Stimulated activated CD4-positive, alpha-beta T cell treated with anti-CD3 and anti-CD28 coated beads, Interleukin-1b, Interleukin-23, amount 100 ng/mL, for 4 hours (primary cell): ENCODE measurements around the gene LAMTOR2.

ENCODE experiments used
- DNase-seq, 2 donors: peaks; one replicate each; pipeline ENCODE4 v3.0.0-alpha.2; 2020; ENCODE audit warnings: low read depth in 2 of 2

The LAMTOR2 gene

GRCh38 chr1:156076609-156077429, 22.2 kb downstream of the LAMTOR2 start:
- no peak for DNase-seq

DNA sequence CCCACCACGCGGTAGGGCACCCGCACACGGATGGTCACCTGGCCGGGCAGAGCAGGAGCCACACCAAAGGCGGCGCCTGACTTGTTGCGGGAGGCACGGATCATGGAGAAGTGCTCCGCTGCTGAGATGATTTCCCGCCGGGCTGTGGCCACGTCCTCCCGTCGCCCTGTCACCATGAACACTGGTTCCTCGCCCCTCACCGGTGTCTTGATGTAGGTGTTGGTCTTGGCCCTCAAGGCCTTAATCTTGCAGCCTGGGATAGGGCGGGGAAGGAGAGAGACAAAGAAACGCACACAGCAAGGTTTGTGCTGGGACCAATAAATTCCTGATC, 22.8 kb downstream of the LAMTOR2 start:
- no peak for DNase-seq

GRCh38 chr1:156078728-156079127, 24.1 kb downstream of the LAMTOR2 start:
- no peak for DNase-seq

DNA sequence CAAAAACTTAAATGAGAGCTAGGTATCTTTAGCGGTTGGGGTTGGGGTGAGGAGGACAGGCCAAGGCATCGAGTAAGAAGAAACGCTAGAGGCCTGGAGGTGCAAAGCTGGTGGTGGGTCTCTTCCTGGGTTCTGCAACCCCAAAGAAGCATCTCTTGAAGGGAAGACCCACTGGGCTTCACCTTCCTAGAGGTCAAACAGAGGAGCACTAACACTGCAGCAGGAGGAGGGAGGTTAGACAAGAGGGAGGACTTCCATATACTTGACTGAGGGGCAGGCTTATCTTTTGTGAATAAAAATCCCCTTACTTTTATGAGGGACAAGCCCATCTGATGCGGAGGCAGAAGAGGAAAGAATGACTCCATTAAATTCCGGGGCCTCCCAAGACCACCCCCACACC, 25.2 kb downstream of the LAMTOR2 start:
- DNase-seq: no peak

- DNase-seq: no peak
Measured at GRCh38 chr1:156080241-156080862, 25.8 kb downstream of the LAMTOR2 start.

DNA sequence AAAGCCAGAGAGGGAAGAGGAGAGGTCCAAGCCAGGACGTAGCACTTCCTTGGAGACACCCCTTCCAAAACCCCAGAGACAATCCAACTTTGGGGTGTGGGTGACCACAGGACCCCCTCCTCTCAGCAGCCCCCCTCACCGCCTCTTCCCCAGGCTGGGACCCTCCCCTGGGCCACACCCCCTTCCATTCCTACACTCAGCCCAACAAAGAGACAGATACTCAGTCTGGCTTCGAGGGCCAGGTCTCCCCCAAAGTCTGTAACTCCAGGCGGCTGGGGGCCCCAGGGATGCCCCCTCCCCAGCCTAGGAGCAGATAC, 26.2 kb downstream of the LAMTOR2 start:
- DNase-seq: no peak

DNA sequence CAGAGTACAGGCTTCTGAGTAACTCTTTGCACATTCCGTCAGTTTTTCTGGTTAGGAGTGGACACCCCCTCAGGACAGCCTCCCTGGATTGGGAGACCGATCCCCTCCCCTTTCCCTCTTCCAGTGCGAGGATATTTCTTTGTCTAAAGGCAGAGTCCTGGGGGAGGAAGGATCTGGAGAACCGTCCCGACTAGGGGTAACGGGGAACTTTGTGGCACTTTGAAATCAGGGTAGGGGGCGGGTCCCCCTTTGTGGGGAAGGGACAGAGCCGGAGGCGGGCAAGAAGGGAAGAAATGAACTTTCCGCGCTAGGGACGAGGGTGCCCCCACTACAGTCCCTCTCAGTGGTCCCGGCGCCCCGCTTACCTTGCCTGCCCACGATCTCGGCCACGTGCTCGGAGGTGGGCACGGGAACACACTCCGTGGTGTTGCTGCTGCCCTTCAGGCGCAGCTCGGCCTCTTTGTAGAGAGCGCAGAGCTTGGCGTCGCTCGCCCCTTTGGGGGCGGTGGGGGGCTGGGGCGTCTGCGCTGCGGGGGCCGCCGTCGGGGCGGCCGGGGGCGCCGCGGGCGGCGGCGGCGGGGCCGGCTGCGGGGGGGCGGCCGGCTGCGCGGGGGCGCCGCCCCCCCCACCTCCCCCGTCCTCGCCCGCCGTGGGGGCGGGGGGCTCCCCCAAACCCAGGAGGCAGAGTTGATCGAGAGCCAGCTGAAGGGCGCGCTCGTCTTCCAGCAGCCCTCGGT, 26.8 kb downstream of the LAMTOR2 start:
- no peak for DNase-seq

- no peak for DNase-seq
Measured at GRCh38 chr1:156081917-156082308, 27.3 kb downstream of the LAMTOR2 start.

DNA sequence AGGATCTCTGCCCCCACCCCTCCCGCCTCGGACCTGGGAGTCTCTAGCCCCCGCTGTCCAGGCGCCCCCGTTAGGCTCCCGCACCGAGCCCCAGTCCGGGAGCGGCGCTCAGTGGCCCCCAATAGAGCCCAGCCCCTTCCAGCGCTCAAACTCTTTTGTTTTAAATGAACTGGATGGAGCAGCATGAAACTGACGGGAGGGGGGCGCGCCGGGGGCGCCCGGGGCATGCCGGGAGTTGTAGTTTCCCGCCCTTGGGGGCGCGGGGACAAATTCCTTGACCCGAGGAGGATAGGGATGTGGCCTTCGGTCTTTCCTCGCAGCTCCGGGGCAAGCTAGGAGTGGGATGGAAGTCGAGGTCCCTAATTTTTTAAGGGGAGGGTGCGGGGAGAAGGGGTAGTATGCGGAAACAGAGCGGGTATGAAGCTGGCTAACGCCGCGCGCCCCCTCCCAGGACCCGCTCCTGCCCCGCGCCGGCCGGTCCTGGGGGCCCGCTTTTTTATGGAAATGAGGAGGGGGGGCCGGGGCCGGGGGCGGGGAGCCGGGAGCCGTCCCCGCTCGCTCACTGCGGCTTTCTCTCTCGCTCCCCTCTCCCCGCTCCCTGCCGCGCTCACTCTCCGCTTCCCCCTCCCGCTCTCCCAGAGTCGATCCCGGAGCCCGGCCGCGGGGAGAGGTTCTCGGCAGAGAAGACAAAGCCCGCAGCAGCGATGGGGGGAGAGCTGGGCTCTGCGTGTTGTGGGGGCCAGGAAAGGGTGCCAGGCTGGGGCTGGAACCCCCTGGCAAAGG, 27.9 kb downstream of the LAMTOR2 start, which contains the start of gene MEX3A:
TSS of gene MEX3A (minus strand) at position 157 of the 783 bp plus-strand sequence. CDS start 467 bp downstream, outside the sequence.
- peak; percentile 36 to 56 for DNase-seq

DNA sequence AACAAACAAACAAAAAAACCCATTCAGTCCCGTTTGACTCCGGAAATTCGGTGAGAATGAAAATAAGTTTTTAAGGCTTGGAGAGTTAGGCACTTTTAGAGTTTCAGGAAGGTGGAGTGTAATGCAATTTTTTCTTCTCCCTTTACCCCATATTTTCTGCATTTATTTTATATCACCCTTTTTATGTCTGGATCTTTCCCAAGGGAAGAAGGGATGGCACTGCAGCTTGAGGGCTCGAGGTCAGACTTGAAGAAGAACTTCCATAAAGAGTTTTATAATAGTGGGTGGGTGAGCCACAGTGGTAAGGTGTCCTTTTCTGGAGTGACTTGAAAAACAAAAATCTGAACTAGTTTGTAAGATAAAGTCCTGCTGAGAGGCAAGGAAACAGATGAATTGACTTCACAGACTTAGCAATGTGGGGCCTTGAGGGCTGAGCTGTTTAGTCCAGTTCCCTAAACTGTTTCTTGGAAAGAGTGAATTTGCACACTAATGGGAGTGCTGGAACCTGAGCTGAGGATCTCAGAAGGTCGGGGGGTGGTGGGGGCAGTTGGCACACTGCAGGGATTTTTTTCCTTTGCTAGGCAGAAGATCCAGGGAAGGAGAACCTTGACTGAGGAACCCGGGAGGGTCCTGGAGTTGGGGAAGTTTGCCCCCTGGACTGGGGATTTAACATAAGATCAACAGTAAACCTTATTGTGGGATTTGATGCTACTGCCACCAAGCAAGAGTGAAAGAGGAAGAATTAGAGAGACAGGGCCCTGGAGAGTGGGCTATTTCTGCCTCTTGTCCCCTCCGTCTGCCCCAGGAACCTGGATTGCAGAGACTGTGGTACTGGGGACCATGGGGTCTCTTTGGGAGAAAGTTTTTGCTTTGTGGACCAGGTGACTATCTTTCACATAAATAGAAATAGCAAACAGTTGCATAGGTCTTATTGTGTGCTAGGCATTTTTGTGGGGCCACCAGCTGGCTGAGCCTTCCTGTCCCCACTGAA, 29.5 kb downstream of the LAMTOR2 start:
- no peak for DNase-seq

DNA sequence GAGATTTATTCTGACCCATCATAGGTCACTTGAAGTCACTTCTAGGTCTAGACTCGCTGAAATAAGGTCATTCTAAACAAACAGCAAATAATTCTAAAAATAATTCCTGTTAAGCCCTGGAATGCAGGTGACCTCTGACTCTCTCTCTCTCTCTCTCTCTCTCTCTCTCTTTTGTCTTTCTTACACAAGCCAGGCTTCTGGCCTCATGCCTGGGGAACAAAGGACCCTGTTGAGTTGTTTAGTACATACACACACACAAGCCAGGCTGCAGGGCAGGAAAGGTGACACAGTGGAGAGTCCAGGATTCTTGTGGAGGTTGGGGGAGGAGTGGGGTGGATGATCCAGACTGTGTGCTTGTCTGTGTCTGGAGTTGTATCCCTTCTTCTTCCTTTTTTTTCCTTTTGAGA, 31.7 kb downstream of the LAMTOR2 start:
- DNase-seq: no peak

- no peak for DNase-seq
Measured at GRCh38 chr1:156089704-156090103, 35.1 kb downstream of the LAMTOR2 start.

GRCh38 chr1:156090138-156090839, 35.7 kb downstream of the LAMTOR2 start:
- no peak for DNase-seq

DNA sequence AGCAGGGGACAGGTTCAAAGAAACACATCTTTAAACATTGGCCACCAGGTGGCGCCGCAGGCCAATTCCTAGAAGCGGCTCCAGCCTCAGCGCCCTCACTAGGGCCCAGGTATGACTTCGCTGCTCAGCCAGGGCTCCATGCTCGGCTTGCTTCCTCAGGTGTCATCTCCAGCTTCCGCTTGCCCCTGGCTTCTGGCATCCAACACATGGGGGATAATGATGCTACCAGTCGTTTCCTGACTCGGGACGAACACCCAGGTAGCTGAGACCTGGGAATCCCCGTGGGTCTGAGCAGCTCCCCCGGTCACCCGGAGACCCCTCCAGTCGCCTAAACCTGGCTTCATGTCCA, 36.2 kb downstream of the LAMTOR2 start:
- peak; percentile 90 to 91 for DNase-seq

DNA sequence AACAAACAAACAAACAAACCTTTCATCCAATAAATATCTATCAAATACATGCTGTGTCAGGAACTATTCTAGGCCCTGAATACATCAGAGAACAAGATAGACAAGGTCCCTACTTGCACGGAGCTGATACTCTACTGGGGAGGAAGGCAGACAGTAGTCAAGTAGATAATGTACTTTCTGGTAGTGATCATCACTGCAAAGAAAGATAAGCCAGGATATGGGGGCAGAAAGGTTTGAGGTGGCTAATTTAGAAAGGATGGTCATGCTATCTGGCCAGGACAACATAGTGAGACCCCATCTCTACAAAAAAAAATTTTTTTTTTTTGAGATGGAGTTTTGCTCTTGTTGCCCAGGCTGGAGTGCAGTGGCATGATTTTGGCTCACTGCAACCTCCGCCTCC, 37.0 kb downstream of the LAMTOR2 start:
- no peak for DNase-seq

DNA sequence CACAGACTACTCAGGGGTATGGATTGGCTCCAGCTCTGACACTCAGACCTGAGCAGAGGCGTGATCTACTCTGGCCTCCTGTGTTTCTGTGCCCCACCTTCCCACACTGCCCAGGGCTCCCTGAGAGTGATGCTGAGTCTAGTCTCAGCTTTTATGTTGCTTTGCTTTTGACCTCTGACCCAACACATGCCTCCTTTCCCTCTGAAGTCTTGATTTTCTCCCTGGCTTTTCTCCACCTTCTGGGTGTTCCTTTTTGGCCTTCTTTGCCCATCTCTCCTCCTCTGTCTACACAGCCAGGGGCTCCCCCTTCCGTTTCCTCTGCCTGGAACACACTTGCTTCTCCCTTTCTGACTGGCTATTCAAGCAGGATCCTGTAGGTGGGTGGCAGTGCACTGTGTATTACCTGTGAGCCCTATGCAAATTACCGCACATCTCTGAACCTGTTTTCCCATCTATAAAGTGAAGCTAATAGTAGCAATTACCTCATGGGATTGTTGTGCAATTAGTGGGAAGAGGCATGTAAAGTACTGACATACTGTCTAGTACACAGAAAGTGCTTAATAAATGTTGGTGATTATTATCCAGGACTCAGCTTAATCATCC, 41.4 kb downstream of the LAMTOR2 start:
- DNase-seq: no peak

DNA sequence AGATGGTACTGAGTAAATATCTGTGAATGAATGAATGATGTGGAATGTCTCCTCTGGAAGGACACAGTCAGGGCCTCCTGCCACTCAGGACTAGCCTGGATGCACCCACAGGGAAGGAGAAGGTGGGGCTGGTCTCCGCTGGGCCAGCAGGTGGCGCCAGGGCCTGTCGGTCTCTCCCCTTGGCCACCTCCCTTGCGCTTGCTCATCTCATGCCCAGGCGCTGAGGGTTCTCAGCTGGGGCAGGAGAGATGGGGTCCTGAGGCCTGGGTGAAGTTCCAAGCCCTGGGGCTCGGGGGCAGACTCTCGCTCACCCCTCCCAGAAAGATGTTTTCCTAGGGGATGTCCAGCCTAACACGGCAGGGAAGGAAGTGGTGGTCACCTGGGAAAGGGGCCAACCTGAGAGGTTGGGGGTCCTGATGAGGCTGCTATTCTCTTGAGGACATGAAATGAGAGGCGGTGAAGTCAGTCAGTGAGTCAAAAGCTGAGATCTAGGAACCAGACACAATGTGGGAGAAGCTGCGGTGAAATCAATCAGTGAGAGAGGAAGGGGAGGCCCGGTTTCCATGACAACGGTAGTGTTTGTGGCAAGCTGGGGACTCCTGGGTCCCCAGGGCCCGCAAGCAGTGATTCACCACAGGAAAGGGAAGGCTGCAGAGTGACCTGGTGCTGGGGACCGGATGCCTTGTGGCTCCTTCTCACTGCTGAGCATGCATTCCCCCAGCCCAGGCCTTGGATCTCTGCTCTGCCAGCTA, 42.2 kb downstream of the LAMTOR2 start:
- peak; percentile 79 to 81 for DNase-seq

- no peak for DNase-seq
Measured at GRCh38 chr1:156097499-156098178, 43.1 kb downstream of the LAMTOR2 start.

GRCh38 chr1:156098784-156099183, 44.2 kb downstream of the LAMTOR2 start:
- DNase-seq: no peak
